UCSD-AML1 (cell line): Measurements from ENCODE around the gene ALDH8A1.

Experiments
- DNase-seq: peaks from one replicate; lab custom pipeline; 2025; ENCODE audit not compliant: unreplicated experiment; lab: John Stamatoyannopoulos, UW

Gene ALDH8A1

DNA sequence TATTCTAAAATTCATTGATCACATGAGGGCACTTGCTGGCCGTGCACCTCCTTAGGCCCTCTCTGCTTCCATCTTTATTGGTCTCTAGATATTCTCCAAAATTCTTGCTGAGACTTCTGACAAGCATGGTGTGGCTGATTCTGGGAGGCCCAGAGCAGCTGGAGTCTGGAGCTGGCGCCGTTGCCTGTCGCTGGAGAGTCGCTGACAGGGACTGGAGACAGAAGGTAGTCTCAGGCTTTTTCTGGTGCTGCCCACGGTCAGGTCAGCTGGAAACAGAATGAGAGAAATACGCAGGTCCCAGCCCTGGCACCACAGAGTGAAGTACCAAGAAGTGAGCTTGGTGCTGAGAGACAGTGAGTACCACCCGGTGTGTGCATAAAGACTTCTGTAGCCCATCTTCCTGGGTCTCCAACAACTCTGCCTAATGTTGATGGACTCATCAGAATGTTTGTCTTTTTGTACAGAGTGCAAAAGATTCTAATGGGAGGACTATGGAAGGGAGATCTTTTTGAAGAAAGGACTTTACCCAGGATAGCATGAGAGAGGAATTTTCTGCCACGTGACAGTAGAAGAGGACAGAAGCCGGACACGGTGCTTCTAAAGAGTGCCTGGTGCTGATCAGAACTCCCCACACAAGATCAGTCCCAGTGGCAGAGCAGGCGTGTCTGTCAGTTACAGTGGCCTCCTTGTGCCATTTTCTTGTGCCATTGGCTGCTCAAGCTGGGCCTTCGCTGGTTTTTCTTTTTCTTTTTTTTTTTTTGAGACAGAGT lies 1.8 kb upstream of the ALDH8A1 start:
- no peak for DNase-seq

DNA sequence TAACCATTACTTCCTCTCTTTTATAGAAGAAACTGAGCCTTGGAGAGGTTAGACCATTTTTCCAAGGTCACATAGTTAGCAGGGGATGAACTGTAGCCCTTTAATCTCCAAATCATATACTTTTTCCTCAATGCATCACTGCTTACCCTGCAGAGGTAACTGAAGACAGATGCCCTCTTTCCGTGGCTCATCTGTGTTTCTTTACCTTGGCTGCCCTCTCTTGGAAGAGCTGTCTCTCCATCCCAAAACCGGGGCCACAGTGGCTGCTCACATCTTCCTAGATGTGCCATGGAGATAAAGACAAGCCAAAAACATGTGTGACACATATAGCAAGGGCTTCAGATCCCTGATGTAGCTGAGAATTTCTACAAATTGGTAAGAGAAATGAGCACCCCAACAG lies 581 bp upstream of the ALDH8A1 start:
- DNase-seq = no peak

DNA sequence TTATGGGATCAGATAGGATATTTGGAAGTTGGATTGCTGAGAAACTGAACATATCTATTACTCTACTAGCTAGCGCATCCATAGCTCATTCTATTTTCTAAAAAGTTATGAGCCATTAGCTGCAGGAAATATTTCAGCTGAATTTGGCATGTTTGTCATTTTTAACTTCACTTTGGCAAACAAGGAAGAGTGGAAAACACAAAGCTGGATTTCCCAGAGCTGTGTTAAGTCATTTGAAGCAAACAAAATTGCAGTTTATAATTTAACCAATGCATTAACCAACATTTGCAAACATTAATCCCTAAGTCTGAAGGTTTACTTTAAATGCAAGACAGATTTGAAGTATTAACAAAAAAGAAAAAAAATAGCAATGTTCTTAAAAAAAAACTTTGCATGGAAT lies 1.2 kb downstream of the ALDH8A1 start:
- no peak for DNase-seq

DNA sequence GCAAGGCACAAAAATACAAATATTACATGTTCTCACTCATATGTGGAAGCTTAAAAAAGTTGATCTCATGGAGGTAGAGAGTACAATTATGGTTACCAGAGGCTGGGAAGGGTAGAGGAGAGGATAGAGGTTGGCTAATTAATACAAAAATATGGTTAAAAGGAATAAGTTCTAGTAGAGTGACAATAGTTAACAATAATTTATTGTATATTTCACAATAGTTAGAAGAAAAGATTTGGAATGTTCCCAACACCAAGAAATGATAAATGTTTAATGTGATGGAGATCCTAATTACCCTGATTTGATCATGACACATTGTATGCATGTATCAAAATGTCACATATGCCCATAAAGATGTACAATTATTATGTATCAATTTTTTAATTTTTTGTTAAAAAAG lies 1.8 kb downstream of the ALDH8A1 start:
- no peak for DNase-seq

DNA sequence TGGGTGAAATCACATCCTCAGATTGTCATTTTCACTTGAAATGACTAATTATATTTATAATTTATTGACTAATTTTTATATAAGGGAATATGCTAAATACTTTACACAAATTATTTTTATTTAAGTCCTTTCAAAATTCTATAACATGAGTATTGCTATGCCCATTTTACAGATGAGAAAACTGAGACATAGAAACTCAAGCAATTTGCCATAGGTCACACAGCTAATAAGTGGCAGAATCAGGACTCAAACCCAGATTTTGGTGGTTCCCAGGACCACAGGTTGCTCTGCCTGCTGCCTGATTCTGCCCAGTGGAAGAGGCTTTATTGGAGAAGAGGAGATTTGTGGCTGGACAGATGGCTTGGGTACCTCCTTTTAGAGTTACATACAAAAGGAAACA lies 4.9 kb downstream of the ALDH8A1 start:
- no peak for DNase-seq

DNA sequence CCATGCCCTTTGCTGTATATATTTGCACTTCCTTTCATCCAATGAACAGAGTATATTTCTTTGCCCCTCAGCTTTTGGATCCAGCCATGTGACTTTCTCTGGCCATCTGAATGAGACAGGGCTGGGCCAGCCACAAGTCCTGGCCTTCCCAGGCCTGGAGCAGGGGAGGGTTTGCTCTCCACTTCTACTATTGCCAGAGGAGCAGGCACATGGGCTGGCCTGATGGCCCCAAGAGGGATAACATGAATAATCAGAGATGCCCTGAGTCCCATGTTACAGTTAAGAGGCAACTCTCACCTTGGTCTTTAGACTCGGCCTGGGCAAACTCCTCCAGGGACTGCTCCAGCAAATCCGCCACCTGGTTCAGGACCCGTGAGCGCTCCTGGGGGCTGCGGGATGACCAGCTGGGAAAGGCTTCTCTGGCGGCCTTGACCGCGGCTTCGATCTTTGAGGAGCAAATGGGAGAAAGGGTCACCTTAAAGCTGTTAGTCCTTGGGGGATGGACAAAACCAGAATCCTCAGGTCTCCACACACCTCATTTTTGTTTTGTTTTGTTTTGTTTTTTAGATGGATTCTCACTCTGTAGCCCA lies 6.3 kb downstream of the ALDH8A1 start:
- DNase-seq = no peak

DNA sequence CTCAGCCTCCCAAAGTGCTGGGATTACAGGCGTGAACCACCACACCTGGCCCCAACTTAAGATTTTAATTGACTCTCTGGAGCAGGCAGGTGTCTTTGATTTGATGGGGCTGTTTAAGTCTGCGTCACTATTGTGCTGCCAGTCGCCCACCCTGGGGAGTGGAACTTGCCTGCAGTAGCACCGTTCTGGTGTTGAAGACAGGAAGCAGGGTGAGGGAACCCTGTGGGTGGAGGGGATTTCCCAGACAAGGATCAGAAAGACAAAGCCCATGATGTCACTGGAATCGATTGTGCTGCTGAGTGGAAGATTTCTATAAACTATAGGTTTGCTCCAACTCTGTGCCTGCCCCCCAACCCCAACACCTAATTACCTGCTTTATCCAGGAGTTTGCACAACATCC lies 11.0 kb downstream of the ALDH8A1 start:
- no peak for DNase-seq

DNA sequence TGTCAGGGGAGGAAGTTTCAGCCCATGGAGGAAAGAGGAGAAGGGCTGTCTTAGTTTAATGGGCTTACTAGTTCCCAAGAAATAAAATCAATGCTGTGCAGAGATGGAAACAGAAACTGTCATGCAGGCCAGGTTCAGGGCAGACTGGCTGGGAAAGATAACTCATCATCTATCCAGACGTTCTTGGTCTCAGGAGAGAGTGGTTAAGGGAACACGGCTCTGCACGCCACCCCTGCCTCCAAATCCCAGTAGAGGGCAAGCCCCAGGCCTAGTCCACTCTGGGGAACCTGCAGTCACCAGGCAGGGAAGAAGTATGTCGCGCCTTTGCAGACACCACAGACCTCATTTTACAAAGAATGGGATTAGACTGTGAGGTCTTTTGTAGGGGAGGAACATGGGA lies 12.5 kb downstream of the ALDH8A1 start:
- DNase-seq = no peak

DNA sequence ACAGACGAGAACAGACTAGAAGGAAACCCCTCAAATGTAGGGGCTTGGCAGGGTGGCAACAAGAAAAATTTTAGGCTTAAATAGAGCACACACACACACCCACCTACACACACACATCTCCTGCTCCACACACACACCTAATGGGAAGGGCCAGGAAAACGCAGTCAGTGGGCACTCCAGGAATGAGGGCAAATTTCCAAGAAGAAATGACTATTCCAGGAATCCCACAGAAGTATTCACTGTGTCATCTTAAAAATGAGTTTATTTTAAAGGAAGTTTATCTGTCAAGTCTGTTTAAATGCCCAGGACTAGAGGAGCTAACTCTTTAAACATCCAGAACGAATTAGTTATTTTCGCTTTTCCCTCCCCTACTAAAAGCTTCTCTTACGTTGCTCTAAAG lies 13.0 kb downstream of the ALDH8A1 start:
- DNase-seq = no peak

DNA sequence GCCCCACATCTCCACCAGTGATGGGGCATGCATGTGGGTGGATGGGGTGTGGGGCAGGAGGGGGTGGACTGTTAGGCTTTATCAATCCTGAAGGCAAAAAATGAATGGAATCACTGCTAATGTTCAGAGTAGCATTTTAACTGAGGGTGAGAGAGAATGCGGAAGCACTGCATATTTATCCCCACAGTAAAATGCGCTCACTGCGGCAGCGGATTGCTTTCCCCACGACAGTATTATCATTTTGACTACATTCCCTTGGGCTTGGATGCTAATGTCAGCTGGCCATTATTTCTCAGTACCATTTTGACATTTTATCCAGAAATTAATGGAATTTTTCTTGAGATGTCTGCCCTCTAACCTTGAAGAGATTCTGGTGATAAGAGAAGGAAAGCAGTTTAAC lies 13.4 kb downstream of the ALDH8A1 start:
- no peak for DNase-seq

DNA sequence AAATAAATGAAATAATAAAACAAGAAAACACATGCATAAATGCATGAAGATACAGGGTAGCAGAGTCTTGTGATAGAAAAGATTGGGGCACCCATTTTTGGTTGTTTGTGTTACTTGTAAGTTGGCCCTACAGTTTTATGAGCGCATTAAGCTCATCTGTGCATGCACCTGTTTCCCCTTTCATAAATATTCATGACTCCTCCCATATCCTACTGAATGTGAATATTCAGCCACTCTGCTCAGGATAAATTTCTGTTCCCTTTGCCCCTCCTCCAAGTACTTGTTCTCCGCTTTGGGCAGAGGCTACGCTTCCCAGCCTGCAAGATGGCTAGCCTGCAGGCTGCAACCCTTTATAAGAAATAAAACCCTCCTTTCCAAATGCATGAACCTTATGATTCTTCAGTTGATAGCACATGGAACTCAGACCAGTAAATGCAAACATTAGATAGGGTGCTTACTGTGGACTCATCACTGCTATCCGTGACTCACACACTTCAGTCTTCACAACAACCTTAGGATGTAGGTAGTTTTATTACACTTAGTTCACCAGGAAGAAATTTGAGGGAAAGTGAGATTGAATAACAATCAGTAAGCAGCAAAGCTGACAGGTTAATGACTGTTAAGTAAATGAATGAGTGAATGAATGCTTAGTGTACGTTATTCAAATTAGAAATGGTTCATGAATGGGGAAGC lies 15.0 kb downstream of the ALDH8A1 start:
- DNase-seq = no peak

DNA sequence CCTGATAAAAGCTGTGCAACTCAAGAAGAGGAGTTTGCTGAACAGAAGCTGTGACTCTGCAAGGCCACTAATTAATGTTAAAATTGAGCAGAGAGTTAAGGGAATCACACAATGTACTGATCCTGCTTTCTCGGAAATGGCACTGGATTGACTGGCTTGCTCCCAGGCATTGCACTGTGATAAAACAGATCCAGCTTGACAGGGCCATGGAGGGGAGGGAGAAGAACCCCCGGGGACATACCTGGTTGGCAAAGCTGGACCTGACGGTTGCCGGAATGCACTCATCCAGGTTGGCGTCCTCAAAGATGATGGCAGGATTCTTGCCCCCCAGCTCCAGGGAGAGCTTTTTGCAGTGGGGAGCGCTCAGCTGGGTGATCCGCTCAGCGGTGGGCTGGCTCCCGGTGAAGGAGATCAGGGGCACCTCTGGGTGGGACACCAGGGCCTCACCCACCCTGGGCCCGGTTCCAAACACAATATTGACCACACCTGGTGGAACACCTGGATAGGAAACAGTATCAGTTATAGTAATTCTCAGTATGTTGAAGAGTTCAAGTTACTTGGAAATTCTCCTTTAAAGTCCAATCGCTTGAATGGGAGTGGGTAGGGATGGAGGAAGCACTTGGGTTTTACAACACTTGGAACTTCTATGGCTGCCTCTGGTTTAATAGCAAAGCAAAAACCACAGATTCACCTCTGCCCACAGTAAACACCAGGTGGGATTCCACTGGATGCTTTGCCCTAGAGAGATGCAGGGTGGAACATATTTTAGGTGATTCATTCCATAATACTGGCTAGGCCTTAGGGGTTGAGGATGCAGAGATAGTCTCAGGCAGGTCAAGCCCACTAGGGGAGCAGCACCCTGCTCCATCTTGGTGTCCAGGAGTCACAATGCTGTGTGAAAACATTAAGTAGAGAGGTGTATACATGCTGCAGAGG lies 17.1 kb downstream of the ALDH8A1 start:
- no peak for DNase-seq

DNA sequence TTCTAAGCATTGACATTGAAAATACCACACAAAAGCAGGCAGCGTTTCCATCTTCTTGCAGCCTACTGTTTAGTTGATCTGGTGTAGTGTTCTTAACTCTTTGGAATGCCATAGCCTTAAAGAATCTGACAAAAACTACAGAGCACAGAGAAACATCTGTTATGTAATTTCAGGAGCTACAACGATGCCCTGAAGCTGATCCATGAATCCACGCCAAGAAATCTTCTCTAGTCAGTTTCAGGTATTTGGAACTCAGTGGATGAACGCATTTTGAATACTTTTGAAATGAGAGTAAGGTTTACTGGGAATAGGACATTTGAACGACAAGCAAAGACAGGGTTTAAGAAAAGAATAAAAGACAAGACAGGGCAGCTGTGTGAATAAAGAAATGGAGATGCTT lies 17.8 kb downstream of the ALDH8A1 start:
- DNase-seq = no peak

DNA sequence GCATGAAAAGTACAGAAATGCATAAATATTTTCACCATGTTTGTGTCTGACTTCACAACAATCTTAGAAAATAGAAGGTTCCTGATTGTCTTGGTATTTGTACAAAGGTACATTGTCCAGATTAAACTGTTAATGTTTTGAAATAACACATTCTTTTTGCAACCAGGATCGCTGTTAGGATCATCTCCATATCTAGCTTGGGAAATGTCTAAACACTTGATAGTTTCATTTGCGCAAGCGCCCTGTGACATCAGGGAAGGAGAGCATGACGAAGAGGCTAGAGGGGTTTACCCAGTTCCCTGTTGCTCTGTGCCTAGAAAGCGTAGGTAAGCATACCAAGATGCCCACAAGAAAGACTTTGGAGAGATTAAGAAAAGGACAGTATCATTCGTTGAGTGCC lies 19.4 kb downstream of the ALDH8A1 start:
- no peak for DNase-seq

DNA sequence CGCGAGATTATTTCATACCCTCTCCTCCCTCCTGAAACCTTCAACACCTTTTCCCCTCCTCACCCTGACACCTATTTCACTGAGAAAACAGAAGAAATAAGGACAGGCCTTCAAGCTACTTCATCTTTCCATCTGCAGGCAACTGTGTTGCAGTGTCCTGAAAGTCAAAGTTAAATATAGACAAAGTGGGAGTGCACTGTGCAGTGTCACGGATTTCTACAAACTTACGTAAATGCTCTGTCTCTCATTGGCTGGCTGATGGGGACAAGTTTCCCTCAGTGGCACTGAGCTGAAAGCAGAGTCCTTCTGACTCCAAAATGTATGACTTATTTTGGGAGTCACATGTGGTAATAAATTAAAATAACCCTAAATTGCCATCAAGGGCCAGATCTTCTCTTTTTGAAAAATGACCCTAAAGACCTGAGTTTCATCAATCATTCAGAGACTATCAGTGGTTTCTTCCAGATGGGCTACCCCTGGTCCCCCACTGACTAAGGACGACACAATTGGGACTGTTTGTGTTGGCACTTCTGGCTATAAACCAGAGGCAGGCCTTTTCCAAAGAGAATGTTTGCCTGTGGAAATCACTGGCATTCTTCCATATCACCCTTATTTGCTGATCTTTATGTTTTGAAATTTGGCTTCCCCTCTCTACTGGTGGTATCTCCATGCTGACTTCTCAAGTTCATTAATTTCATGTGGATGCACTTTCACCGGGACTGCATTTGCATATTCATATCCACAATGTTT lies 21.6 kb downstream of the ALDH8A1 start:
- no peak for DNase-seq

DNA sequence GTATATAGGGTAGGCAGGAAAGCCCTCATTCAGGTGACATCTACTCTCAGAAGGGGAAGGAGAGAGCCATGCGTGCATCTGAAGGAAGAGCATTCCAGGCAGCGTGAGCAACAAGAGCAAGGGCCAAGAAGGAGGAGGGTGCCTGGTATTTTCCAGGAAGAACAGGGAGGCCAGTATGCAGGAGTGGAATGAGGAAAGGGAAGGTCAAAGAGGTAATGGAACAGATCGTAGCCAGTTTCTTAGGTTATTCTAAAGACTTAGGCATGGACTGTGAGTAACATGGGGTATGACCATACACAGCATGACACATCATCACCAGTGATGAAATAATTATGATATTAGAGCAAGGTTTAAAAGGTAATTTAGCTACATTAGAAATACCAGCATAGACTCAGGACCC lies 24.1 kb downstream of the ALDH8A1 start:
- DNase-seq = no peak

DNA sequence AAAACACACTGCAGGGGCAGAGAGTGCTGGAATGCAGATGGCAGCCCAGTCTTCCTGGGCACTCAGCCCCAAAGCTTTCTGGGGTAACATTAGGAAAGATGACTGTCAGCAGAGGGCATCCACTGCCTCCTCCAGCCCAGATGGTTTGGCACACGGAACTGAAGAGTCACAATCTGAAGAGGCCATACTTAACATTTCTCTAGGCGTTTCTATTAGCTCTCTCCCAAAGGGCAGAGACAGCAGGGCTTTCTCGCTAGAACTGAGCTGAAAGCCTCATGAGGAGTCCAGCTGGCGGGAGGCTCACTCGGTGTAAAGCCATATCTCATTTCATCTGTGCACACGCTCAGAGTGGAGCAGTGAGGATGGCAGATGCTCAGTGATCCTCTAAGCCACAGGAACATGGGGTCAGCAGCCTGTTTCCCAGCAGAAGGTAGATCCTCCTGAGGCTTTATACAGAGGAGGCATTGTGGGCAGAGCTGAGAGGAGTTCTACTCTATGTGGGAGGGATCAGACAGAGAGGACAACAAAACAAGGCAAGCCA lies 28.1 kb downstream of the ALDH8A1 start:
- no peak for DNase-seq

DNA sequence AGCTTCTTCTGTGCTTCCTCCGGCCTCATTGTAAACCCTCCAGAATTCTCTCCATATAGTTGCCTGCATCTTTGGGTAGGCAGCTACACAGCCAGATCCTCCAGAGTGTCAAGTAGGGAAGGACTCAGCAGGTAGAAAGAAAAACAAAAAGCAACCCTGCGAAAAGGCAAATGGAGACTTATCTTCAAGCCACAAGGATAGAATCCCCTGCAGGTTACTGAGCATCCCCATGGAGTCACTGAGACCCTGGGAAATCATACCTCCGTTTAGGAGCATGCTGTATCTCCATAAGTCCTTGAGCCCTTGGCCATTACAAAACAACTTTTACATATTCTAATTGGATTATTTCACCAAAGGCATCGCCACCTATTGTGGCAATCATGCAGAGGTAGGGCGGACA lies 28.6 kb downstream of the ALDH8A1 start:
- no peak for DNase-seq

DNA sequence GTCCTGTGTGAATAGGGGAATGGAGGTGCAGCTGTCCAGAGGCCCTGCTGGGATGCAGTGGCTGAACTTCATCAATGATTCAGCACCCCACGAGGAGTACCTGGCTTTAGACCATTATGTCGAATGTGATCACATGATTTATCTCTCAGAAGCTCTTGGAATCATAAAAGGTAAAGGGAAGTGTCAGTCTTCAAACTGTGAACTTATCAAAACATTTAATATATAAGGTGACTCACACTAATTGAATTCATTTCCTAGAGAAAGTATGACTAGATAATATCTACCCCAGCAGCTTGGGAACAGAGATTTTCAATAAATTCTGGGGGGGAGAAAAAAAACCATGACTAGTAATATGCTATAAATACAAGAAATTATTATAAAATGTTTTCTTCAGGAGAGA lies 29.5 kb downstream of the ALDH8A1 start:
- DNase-seq = no peak

DNA sequence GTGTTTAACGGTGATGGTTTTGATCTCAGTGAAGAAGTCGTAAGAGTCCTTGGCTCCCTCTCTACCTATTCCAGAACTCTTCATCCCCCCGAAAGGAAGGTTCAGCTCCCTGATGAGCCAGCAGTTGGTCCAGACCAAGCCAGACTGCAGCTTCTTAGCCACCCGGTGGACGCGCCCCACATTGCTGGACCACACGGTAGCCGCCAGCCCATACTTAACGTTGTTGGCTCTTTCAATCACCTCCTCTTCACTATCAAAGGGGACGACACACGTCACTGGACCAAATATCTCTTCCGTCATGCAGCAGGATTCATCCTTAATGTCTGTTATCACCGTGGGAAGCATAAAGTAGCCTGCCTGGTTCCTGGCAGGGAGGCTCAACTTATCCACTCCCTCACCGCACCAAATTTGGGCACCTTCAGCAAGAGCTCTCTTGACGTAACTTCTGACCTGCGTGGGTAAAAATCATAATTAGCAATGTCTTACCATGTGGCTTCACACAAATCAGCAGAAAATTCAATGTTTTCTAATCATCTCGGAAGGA lies 31.4 kb downstream of the ALDH8A1 start:
- no peak for DNase-seq
